Astrocyte of the spinal cord (primary cell): ENCODE results near the gene PRKCA.

Experiments
- DNase-seq: peaks from one replicate; pipeline ENCODE4 v3.0.0; 2011; ENCODE audit warnings: low read depth, low spot score
- H3K4me3 ChIP-seq: 2 replicates; pipeline ENCODE4 v1.5.1; 2011; ENCODE audit warnings: low read depth, mild to moderate bottlenecking, low read length, moderate library complexity
- in situ Hi-C: cut with HindIII; loops from 2 replicates; pipeline ENCODE4 v1.10.0; 2017; ENCODE audit warnings: low sequenced_read_pairs
- TF ChIP-seq, protein P1 (sequence below): IDR thresholded peaks from 2 replicates; pipeline ENCODE4 v1.5.1; 2012; ENCODE audit warnings: low read depth, mild to moderate bottlenecking, low read length, inconsistent platforms

The PRKCA gene

DNA sequence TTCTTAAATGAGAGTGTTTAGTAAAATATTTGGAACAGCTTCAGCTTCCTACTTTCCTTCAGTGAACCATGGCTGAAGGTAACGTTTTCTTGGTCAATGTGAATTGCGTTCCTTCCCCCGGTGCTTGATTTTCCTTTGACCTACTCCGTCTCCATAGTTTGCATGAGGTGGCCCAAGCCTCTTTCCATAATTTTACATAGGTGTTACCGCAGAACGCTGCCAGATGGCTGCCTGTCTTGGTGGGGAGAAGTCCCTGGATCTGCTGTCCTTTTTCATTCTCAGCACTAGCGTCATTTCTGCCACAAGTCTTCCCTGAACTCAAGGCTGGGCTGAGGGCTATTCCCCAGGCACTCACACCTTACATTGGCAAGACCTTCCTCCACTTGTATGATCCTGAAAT is 178.4 kb downstream of the PRKCA start:
- DNase-seq = no peak
- no peak overlapping the region for H3K4me3 ChIP-seq
- TF ChIP-seq, protein P1, sequence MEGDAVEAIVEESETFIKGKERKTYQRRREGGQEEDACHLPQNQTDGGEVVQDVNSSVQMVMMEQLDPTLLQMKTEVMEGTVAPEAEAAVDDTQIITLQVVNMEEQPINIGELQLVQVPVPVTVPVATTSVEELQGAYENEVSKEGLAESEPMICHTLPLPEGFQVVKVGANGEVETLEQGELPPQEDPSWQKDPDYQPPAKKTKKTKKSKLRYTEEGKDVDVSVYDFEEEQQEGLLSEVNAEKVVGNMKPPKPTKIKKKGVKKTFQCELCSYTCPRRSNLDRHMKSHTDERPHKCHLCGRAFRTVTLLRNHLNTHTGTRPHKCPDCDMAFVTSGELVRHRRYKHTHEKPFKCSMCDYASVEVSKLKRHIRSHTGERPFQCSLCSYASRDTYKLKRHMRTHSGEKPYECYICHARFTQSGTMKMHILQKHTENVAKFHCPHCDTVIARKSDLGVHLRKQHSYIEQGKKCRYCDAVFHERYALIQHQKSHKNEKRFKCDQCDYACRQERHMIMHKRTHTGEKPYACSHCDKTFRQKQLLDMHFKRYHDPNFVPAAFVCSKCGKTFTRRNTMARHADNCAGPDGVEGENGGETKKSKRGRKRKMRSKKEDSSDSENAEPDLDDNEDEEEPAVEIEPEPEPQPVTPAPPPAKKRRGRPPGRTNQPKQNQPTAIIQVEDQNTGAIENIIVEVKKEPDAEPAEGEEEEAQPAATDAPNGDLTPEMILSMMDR = no peak
- in situ Hi-C loops = no loop called here

DNA sequence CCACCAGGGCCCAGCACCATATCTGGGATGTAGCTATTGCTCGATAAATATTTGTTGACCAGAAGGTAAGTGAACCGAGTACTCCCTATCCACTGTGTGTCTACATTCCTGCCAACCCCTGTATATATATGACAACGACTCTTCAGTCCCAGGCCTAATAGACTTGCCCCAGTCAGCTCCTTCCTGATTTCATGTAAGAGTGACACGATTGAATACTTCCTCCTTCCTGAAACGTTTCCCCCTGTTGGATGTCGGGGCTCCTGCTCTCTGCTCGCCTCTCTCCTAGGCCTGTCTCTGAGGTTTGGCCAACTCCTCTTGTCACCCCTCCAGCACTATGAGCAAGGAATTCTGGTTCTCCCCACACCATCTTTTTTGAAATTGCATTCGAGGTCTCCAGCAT is 178.9 kb downstream of the PRKCA start:
- TF ChIP-seq, protein P1 = no peak
- in situ Hi-C loops = no loop called here
- DNase-seq = no peak
- H3K4me3 ChIP-seq = no peak overlapping the region

DNA sequence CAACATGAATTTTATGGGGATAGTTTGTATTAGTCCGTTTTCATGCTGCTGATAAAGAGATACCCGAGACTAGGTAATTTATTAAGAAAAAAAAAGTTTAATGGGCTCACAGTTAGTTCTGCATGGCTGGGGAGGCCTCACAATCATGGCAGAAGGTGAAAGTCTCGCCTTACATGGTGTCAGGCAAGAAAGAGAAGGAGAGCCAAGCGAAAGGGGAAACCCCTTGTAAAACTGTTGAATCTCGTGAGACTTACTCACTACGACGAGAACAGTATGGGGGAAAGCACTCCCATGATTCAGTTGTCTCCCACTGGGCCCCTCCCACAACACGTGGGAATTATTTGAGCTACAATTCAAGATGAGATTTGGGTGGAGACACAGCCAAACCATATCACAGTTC is 181.5 kb downstream of the PRKCA start:
- in situ Hi-C loops = no loop called here
- TF ChIP-seq, protein P1 = no peak
- no peak for DNase-seq
- H3K4me3 ChIP-seq = no peak overlapping the region

DNA sequence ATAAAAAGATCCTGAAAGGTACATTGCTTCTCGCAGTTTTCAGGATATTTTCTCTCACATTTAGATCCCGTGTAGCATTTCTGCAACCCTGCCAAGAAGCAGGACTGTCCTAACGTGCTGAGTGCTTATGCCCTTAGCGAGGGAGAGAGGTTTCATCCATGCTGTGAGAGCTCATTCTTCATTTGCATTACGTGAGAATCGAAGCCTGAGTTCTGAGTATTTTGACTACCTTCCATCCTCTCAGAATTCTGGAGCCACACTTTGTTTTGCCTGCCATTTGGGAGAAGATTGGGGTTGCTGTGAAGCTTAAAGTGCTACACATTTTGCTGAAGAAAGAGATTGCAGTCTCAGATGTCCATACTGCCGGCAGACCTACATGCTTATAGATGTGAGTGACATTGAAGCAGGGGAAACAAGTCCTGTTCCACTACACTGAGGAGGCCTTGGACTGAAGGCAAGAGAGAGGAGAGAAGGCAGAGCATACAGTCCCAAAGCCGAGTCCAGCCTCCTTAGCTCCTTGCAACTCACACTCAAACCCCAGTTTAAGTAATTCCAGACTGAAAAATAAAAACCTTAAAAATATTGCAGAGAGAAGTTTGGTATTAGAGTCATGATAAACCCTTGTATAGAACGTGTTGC is 183.0 kb downstream of the PRKCA start:
- TF ChIP-seq, protein P1 = no peak
- DNase-seq = peak; percentile 32
- in situ Hi-C loops = no loop called here
- no peak overlapping the region for H3K4me3 ChIP-seq

DNA sequence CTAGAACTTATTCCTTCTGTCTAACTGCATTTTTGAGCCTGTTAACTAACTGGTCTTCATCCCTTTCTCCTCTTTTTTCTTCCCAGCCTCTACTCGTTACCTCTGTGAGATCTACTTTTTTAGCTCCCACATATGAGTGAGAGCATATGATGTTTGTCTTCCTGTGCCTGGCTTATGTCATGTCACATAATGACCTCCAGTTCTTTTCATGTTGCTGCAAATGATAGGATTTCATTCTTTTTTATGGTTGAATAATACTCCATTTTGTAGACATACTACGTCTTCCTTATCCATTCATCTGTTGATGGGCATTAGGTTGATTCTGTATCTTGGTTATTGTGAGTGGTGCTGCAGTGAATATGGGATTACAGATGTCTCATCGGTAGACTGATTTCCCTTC is 184.7 kb downstream of the PRKCA start:
- TF ChIP-seq, protein P1 = no peak
- in situ Hi-C loops = no loop called here
- H3K4me3 ChIP-seq = no peak overlapping the region
- no peak for DNase-seq

DNA sequence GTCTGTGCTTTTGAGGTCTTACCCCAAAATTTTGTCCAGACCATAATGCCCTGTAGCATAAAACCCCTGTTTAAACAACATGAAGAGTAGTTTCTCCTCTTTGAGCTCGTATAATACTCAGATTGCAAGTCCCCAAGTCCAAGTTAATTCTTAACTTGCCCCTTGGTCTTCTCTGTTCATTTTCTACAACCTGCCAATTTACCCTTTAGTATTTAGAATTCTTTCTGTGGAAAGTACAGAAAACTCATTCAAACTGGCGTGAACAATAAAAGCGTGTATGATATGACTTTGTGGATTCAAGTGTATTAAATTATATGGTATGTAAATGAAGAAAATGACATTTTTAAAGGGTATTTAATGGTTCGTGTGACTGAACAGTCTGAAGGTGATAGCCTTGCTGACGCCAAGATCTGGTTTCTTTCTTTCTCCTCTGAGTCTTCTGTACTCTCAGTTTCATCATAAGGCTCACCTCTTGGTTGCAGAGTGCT is 185.6 kb downstream of the PRKCA start:
- no peak for DNase-seq
- in situ Hi-C loops = no loop called here
- TF ChIP-seq, protein P1 = no peak
- H3K4me3 ChIP-seq = no peak overlapping the region
